H1 (cell line): ENCODE measurements around the gene GFOD1. TPM values are rescaled to one million over a fixed set of nuclear protein-coding genes. Genes with fewer than 3 reads are reported as not detected.

Experiments used
- CEBPB ChIP-seq: IDR thresholded peaks from 2 replicates; pipeline ENCODE4 v1.6.1; 2012; ENCODE audit warnings: low read depth, low read length
- NRF1 ChIP-seq: IDR thresholded peaks from 2 replicates; pipeline ENCODE4 v1.6.1; 2011; ENCODE audit warnings: mild to moderate bottlenecking, low read depth, low read length, improper control_type of control experiment
- POLR2A ChIP-seq, 2 experiments: IDR thresholded peaks; 1 replicate in 1 of 2; 2 replicates in 1 of 2; pipeline ENCODE4 v1.6.1; 2011; ENCODE audit warnings: low read depth in 2 of 2, low read length in 2 of 2, mild to moderate bottlenecking in 2 of 2; ENCODE audit errors: control extremely low read depth in 1 of 2
- SIN3A ChIP-seq, 2 experiments: IDR thresholded peaks in 1 of 2; conservative IDR thresholded peaks in 1 of 2; 2 replicates each; pipeline ENCODE4 v1.6.1; 2011 to 2012; ENCODE audit warnings: low read length in 2 of 2, improper control_type of control experiment in 1 of 2, low read depth in 1 of 2, mild to moderate bottlenecking in 1 of 2
- SP1 ChIP-seq: IDR thresholded peaks from 2 replicates; pipeline ENCODE4 v1.6.1; 2011; ENCODE audit warnings: low read depth, low read length
- TBP ChIP-seq: IDR thresholded peaks from 2 replicates; pipeline ENCODE4 v1.6.1; 2011; ENCODE audit warnings: low read depth, low read length, improper control_type of control experiment
- YY1 ChIP-seq: IDR thresholded peaks from 2 replicates; pipeline ENCODE4 v1.6.1; 2011; ENCODE audit warnings: low read depth, mild to moderate bottlenecking, low read length
- polyA plus RNA-seq, 7 experiments: library from polyadenylated mRNA; depleted of rRNA in 3 of 7; stranded (reverse) in 5 of 7; unstranded in 2 of 7; fragments of >200 nt in 5 of 7; fragments of 200-250 nt in 2 of 7; gene quantifications; 1 replicate in 5 of 7; 2 replicates in 1 of 7; 4 replicates in 1 of 7; pipeline versions ENCODE4 v1.2.1 to v1.2.3, GENCODE V29; 2011 to 2013; ENCODE audit warnings: missing spikeins in 2 of 7, mixed read lengths in 2 of 7
- total RNA-seq: library from RNA; stranded (reverse); fragmentation: NEBNext Ultra II Directional; extraction: Animal tissue kit (Norgen Biotek cat#: 25700); gene quantifications from 2 replicates; pipeline ENCODE4 v1.2.1, GENCODE V29; 2021
- TF ChIP-seq, protein P1 (sequence below): fragments of 300-600 bp; sonication (generic); IDR thresholded peaks from 2 replicates; pipeline ENCODE4 v1.7.1; 2012; ENCODE audit warnings: low read length, moderate library complexity, mild to moderate bottlenecking, inconsistent platforms; ENCODE audit not compliant: insufficient replicate concordance
- TF ChIP-seq, protein P2 (sequence below): IDR thresholded peaks from 2 replicates; pipeline ENCODE4 v1.6.1; 2012; ENCODE audit warnings: inconsistent platforms

GFOD1 gene
- total and polyA plus RNA-seq, 2 of the 8 experiments (the other 6 are each of a cell fraction or from before 2014, with no cell fraction given), result 2.5 to 8.8 TPM

DNA sequence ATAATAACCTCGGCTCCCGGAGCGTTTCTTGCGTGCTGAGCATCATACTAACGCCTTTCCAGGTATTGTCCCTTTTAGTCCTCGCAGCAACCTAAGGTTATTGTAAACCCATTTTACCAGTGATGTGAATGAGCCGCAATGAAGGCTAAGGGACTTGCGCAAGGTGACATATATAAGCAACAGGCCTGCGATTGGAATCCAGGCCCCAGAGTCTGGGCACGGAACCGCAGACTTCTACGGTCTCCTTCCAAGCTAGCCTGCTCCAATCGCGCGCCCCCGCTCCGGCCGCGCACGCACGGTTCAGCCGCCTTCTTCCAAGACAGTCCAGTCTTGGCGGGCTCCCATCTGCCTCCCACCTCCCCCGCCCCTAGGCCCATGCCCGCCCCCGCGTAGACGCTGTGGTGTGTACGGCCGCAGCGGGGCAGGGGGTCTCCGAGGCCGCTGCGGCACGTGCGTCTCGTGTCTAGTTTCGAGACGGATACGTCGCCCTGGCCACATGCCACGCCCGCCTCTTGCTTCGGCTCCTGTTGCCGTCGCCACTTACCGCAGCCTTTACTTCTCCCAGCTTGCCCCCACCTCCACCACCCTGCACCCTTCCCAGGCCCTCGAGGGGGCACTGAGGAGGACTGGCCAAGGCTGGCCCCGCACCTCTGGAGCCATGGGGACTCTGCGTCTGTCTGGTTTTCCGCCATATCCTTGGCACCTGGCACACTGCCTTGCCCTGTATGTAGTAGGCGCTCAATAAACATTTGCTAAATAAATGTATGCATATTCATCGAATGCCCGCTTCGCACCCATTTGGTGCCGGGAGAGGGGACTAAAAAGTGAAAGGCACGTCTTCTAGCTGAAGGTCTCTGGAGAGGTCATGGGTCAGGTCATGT is 855 bp upstream of the GFOD1 start (continued):
- TF ChIP-seq, protein P1, sequence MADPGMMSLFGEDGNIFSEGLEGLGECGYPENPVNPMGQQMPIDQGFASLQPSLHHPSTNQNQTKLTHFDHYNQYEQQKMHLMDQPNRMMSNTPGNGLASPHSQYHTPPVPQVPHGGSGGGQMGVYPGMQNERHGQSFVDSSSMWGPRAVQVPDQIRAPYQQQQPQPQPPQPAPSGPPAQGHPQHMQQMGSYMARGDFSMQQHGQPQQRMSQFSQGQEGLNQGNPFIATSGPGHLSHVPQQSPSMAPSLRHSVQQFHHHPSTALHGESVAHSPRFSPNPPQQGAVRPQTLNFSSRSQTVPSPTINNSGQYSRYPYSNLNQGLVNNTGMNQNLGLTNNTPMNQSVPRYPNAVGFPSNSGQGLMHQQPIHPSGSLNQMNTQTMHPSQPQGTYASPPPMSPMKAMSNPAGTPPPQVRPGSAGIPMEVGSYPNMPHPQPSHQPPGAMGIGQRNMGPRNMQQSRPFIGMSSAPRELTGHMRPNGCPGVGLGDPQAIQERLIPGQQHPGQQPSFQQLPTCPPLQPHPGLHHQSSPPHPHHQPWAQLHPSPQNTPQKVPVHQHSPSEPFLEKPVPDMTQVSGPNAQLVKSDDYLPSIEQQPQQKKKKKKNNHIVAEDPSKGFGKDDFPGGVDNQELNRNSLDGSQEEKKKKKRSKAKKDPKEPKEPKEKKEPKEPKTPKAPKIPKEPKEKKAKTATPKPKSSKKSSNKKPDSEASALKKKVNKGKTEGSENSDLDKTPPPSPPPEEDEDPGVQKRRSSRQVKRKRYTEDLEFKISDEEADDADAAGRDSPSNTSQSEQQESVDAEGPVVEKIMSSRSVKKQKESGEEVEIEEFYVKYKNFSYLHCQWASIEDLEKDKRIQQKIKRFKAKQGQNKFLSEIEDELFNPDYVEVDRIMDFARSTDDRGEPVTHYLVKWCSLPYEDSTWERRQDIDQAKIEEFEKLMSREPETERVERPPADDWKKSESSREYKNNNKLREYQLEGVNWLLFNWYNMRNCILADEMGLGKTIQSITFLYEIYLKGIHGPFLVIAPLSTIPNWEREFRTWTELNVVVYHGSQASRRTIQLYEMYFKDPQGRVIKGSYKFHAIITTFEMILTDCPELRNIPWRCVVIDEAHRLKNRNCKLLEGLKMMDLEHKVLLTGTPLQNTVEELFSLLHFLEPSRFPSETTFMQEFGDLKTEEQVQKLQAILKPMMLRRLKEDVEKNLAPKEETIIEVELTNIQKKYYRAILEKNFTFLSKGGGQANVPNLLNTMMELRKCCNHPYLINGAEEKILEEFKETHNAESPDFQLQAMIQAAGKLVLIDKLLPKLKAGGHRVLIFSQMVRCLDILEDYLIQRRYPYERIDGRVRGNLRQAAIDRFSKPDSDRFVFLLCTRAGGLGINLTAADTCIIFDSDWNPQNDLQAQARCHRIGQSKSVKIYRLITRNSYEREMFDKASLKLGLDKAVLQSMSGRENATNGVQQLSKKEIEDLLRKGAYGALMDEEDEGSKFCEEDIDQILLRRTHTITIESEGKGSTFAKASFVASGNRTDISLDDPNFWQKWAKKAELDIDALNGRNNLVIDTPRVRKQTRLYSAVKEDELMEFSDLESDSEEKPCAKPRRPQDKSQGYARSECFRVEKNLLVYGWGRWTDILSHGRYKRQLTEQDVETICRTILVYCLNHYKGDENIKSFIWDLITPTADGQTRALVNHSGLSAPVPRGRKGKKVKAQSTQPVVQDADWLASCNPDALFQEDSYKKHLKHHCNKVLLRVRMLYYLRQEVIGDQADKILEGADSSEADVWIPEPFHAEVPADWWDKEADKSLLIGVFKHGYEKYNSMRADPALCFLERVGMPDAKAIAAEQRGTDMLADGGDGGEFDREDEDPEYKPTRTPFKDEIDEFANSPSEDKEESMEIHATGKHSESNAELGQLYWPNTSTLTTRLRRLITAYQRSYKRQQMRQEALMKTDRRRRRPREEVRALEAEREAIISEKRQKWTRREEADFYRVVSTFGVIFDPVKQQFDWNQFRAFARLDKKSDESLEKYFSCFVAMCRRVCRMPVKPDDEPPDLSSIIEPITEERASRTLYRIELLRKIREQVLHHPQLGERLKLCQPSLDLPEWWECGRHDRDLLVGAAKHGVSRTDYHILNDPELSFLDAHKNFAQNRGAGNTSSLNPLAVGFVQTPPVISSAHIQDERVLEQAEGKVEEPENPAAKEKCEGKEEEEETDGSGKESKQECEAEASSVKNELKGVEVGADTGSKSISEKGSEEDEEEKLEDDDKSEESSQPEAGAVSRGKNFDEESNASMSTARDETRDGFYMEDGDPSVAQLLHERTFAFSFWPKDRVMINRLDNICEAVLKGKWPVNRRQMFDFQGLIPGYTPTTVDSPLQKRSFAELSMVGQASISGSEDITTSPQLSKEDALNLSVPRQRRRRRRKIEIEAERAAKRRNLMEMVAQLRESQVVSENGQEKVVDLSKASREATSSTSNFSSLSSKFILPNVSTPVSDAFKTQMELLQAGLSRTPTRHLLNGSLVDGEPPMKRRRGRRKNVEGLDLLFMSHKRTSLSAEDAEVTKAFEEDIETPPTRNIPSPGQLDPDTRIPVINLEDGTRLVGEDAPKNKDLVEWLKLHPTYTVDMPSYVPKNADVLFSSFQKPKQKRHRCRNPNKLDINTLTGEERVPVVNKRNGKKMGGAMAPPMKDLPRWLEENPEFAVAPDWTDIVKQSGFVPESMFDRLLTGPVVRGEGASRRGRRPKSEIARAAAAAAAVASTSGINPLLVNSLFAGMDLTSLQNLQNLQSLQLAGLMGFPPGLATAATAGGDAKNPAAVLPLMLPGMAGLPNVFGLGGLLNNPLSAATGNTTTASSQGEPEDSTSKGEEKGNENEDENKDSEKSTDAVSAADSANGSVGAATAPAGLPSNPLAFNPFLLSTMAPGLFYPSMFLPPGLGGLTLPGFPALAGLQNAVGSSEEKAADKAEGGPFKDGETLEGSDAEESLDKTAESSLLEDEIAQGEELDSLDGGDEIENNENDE, result no peak
- TF ChIP-seq SIN3A (conservative IDR thresholded peaks at IDR 0.05 in 1 of 2, IDR thresholded peaks at IDR 0.05 in 1 of 2; ENCODE audit: low read depth in 1 of 2, low read length in 2 of 2) (0 out of 4 replicates have a peak, but pooled peaks of 1 of the 2 experiments have one; percentile 40), CEBPB (peak; percentile 51; the same call in 1 of the 2 replicates), TBP (no peak), YY1 (no peak), SP1 (no peak), NRF1 (peak; percentile 7; the same call in 1 of the 2 replicates), POLR2A (IDR thresholded peaks at IDR 0.05; ENCODE audit: control extremely low read depth in 1 of 2, low read depth in 2 of 2, low read length in 2 of 2) (0 out of 3 replicates have a peak, but pooled peaks of 1 of the 2 experiments have one; percentile 11)
- TF ChIP-seq, protein P2, sequence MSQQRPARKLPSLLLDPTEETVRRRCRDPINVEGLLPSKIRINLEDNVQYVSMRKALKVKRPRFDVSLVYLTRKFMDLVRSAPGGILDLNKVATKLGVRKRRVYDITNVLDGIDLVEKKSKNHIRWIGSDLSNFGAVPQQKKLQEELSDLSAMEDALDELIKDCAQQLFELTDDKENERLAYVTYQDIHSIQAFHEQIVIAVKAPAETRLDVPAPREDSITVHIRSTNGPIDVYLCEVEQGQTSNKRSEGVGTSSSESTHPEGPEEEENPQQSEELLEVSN, result peak; percentile 93
